Testis (tissue), 3 donors: ENCODE results near the gene JSRP1. TPM values are rescaled to one million over a fixed set of nuclear protein-coding genes. Genes with fewer than 3 reads are reported as not detected.

Experiments used
- DNase-seq: peaks from one replicate; pipeline ENCODE4 v3.0.0-alpha.2; 2019
- H3K27ac ChIP-seq, 2 donors: fragments of 200-600 bp; sonication (generic); one replicate each; pipeline ENCODE4 v1.5.1; 2019
- H3K27me3 ChIP-seq: fragments of 200-600 bp; sonication (generic); one replicate; pipeline ENCODE4 v1.5.1; 2019
- H3K36me3 ChIP-seq: fragments of 200-600 bp; sonication (generic); one replicate; pipeline ENCODE4 v1.5.1; 2017; ENCODE audit warnings: low read depth; ENCODE audit errors: missing control alignments
- H3K4me1 ChIP-seq: fragments of 200-600 bp; sonication (generic); one replicate; pipeline ENCODE4 v1.5.1; 2019
- H3K4me3 ChIP-seq, 2 donors: fragments of 200-600 bp; sonication (generic); one replicate each; pipeline ENCODE4 v1.5.1; 2017 to 2019
- H3K9me3 ChIP-seq: fragments of 200-600 bp; sonication (generic); one replicate; pipeline ENCODE4 v1.5.1; 2017
- CTCF ChIP-seq, 3 experiments: fragments of 450-650 bp in 2 of 3; fragments of 200-600 bp in 1 of 3; sonication (generic) in 1 of 3; IDR thresholded peaks; one replicate each; pipeline ENCODE4 v1.5.1; 2016 to 2019; ENCODE audit warnings: antibody characterized with exemption in 3 of 3, mild to moderate bottlenecking in 2 of 3, moderate library complexity in 1 of 3
- POLR2A ChIP-seq: fragments of 450-650 bp; IDR thresholded peaks from one replicate; pipeline ENCODE4 v1.6.1; 2017; ENCODE audit warnings: antibody characterized with exemption, mild to moderate bottlenecking, moderate library complexity
- WGBS, 2 donors: methylation state at CpG; one replicate each; pipeline ENCODE4 v1.1.5; 2018; 5-methylcytosine and 5-hydroxymethylcytosine counted together
- intact Hi-C: fragments of 100-400 bp; cut with DNase I; formaldehyde crosslinking; loops from one replicate; pipeline ENCODE4 v1.15.1; 2023; ENCODE audit warnings: low total_unique reads
- polyA plus RNA-seq: library from polyadenylated mRNA; stranded (reverse); fragments of 350-450 nt; fragmentation: Illumina TruSeq; extraction: RNeasy Lipid Tissue Mini Kit (QIAGEN cat#74804); gene quantifications from one replicate; pipeline ENCODE4 v1.2.3, GENCODE V29; 2014; ENCODE audit warnings: low read depth, low replicate concordance; ENCODE audit not compliant: insufficient read depth
- total RNA-seq, 2 donors: library from RNA; depleted of rRNA; stranded (reverse); fragments of >200 nt; gene quantifications; one replicate each; pipeline ENCODE4 v1.2.3, GENCODE V29; 2016

Gene JSRP1
- total and polyA plus RNA-seq, 3 donors from 2014 or later, result 2.2 to 4.6 (median 2.6) TPM

DNA sequence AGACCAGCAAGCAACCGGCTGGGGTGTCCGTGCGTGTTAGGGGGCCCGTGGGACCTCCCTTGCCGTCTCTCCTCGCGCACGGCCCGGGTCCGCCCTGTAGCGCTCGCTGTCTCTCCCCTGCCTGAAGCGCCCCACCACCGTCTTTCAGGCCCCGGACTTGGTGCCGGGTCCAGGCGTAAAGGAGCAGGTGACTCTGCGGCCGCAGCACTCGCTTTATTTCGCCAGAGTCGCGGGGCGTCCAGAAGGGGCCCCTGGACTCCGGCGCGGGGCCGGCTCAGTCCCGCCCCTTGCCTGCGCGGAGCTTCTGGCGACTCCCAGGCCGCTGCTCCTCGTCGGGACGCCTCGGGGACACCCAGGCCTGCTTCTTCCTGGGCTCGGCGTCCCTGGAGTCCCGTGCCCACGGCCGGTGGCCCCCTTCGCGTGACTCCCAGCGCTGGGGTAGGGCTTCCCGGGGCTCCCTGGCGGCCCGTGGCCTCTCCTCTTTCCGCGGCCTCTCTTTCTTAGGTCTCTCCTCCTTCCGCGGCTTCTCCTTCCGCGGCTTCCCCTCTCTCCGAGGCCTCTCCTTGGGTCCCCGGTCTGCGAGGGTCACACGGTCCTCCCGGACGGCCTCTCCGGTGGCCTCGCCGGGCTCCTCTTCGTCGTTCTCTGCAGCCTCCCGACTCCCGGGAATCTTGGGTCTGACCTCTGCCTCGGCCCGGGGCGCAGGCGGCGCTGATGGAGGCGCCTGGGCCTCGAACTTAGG lies 4.0 kb downstream of the JSRP1 start:
- H3K4me3 ChIP-seq, result peak overlapping the region in 1 of 2 donors; percentile 50
- H3K27me3 ChIP-seq, result no peaks in the 10 kb centered on the region
- WGBS, 2 donors, result 5 to 6% methylated on average over 31 to 74 of the region's 74 CpGs
- intact Hi-C loops, result no loop called here
- peaks cover 34% of the 10 kb centered on the region for H3K4me1 ChIP-seq
- no peaks in the 10 kb centered on the region for H3K36me3 ChIP-seq
- no peaks in the 10 kb centered on the region for H3K9me3 ChIP-seq
- DNase-seq, result no peak
- TF ChIP-seq CTCF (IDR thresholded peaks at IDR 0.05), result no peak
- no peak for TF ChIP-seq POLR2A
- H3K27ac ChIP-seq, result no peak overlapping the region

DNA sequence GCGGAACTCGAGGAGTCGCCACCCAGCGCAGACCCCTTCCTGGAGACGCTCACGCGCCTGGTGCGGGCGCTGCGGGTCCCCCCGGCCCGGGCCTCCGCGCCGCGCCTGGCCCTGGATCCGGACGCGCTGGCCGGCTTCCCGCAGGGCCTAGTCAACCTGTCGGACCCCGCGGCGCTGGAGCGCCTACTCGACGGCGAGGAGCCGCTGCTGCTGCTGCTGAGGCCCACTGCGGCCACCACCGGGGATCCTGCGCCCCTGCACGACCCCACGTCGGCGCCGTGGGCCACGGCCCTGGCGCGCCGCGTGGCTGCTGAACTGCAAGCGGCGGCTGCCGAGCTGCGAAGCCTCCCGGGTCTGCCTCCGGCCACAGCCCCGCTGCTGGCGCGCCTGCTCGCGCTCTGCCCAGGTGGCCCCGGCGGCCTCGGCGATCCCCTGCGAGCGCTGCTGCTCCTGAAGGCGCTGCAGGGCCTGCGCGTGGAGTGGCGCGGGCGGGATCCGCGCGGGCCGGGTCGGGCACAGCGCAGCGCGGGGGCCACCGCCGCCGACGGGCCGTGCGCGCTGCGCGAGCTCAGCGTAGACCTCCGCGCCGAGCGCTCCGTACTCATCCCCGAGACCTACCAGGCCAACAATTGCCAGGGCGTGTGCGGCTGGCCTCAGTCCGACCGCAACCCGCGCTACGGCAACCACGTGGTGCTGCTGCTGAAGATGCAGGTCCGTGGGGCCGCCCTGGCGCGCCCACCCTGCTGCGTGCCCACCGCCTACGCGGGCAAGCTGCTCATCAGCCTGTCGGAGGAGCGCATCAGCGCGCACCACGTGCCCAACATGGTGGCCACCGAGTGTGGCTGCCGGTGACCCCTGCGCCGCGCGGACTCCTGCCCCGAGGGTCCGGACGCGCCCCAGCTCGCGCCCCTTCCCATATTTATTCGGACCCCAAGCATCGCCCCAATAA lies 4.8 kb downstream of the JSRP1 start:
- Histone ChIP-seq H3K4me1 (peaks cover 39% of the 10 kb centered on the region), H3K4me3 (peak overlapping the region; percentile 18 to 50), H3K9me3 (no peaks in the 10 kb centered on the region), H3K27me3 (no peaks in the 10 kb centered on the region), H3K27ac (no peak overlapping the region), H3K36me3 (no peaks in the 10 kb centered on the region)
- no peak for DNase-seq
- WGBS, 2 donors, result 3 to 10% methylated on average over 6 to 33 of the region's 125 CpGs
- intact Hi-C loops, result no loop called here
- TF ChIP-seq CTCF (IDR thresholded peaks at IDR 0.05) (no peak), POLR2A (no peak)

DNA sequence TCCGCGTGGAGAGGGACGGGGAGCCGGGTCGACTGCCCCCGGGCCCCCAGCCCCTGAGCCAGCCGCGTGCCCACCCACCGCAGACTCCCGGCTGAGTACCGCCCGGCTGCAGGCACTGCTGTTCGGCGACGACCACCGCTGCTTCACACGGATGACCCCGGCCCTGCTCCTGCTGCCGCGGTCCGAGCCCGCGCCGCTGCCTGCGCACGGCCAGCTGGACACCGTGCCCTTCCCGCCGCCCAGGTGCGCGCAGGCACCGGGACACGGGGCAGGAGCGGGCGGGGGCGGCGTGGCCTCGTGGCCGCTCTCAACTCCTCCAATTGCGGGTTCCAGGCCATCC lies 5.5 kb downstream of the JSRP1 start:
- H3K27ac ChIP-seq, result peak overlapping the region in 1 of 2 donors; percentile 41
- WGBS, 2 donors, result 3% methylated on average over 29 of the region's 40 CpGs; no CpG with 5 or more reads in 1 of the 2 donors
- no peaks in the 10 kb centered on the region for H3K9me3 ChIP-seq
- H3K4me1 ChIP-seq, result peaks cover 39% of the 10 kb centered on the region
- intact Hi-C loops, result no loop called here
- TF ChIP-seq CTCF (IDR thresholded peaks at IDR 0.05), result no peak
- no peak for TF ChIP-seq POLR2A
- no peaks in the 10 kb centered on the region for H3K36me3 ChIP-seq
- H3K27me3 ChIP-seq, result no peaks in the 10 kb centered on the region
- no peak for DNase-seq
- H3K4me3 ChIP-seq, result peak overlapping the region in 1 of 2 donors; percentile 18

- 0 to 21% methylated on average over 4 to 41 of the region's 43 CpGs for WGBS, 2 donors
- Histone ChIP-seq H3K9me3 (no peaks in the 10 kb centered on the region), H3K27me3 (no peaks in the 10 kb centered on the region), H3K4me3 (no peak overlapping the region), H3K36me3 (no peaks in the 10 kb centered on the region), H3K27ac (peak overlapping the region; percentile 41 to 47), H3K4me1 (peaks cover 39% of the 10 kb centered on the region)
- intact Hi-C loops, result no loop called here
- no peak for DNase-seq
- TF ChIP-seq CTCF (IDR thresholded peaks at IDR 0.05) (no peak), POLR2A (no peak)
Measured at GRCh38 chr19:2249880-2250765, 6.1 kb downstream of the JSRP1 start.
